NCI-H128 (cell line): ENCODE results near the gene NSUN3.

Experiments
- DNase-seq: peaks from one replicate; lab custom pipeline; 2025; ENCODE audit not compliant: unreplicated experiment; lab: John Stamatoyannopoulos, UW

The NSUN3 gene

GRCh38 chr3:94176988-94177745 lies 114.3 kb downstream of the NSUN3 start:
- DNase-seq: no peak
